Measurements from ENCODE around the gene FMO1. TPM values are rescaled to one million over a fixed set of nuclear protein-coding genes. Genes with fewer than 3 reads are reported as not detected.

FMO1 gene
- total and polyA plus RNA-seq, 2 of the 8 experiments (the other 6 are each of a cell fraction or from before 2014, with no cell fraction given): 0.11 TPM; not detected in 1

- H3K4me2 ChIP-seq (ENCODE audit: insufficient read depth in 1 of 2, low read depth in 2 of 2, low read length in 2 of 2): no peak overlapping the region
- no peaks in the 10 kb centered on the region for H3K79me2 ChIP-seq (ENCODE audit: control insufficient read depth in 1 of 2, insufficient read depth in 2 of 2, low read length in 2 of 2)
- H2BK12ac ChIP-seq (ENCODE audit: low read depth, low read length): no peak overlapping the region
- no peak overlapping the region for H3K14ac ChIP-seq (ENCODE audit: insufficient read length)
- H4K20me1 ChIP-seq (replicated peaks in 1 of 2; ENCODE audit: control insufficient read depth in 1 of 2, insufficient read depth in 2 of 2, low read length in 2 of 2): no peaks in the 10 kb centered on the region
- H3K36me3 ChIP-seq (ENCODE audit: control insufficient read depth in 2 of 4, insufficient read depth in 4 of 4, low read length in 3 of 4): no peaks in the 10 kb centered on the region
- H4K91ac ChIP-seq (replicated peaks; ENCODE audit: insufficient read length, low read length): no peak overlapping the region
- H2BK120ac ChIP-seq (replicated peaks; ENCODE audit: low read depth, low read length): no peak overlapping the region
- no peak overlapping the region for H2AK5ac ChIP-seq (ENCODE audit: low read depth, low read length)
- H3K56ac ChIP-seq (replicated peaks; ENCODE audit: insufficient read length, low read depth, low read length): no peak overlapping the region
- H2BK15ac ChIP-seq (ENCODE audit: low read length): no peak overlapping the region
- no peaks in the 10 kb centered on the region for H3K9me3 ChIP-seq (ENCODE audit: insufficient read depth in 2 of 2, low read depth in 1 of 2, low read length in 1 of 2)
- H3K4me3 ChIP-seq (ENCODE audit: extremely low read depth in 1 of 4, insufficient read depth in 2 of 4, low read depth in 3 of 4, low read length in 4 of 4): no peak overlapping the region
- DNase-seq (ENCODE audit: low read depth in 1 of 2, low spot score in 2 of 2) (no peak), FAIRE-seq (no peak)
- no peak overlapping the region for H3K4ac ChIP-seq (replicated peaks; ENCODE audit: insufficient read length, low read depth, low read length)
- no peak overlapping the region for H3K18ac ChIP-seq (ENCODE audit: extremely low read depth, low read length)
- no peak overlapping the region for H3K9ac ChIP-seq (replicated peaks in 1 of 4; ENCODE audit: extremely low read depth in 1 of 4, low read depth in 3 of 4, low read length in 3 of 4)
- H3K4me1 ChIP-seq (replicated peaks in 1 of 4; ENCODE audit: control insufficient read depth in 3 of 4, insufficient read depth in 4 of 4, low read length in 3 of 4): peaks cover 12 to 27% (median 22%) of the 10 kb centered on the region in 4 experiments
- no peaks in the 10 kb centered on the region; the same call in 1 of the 2 replicates for H3K23me2 ChIP-seq (ENCODE audit: low read depth, low read length)
- no peak overlapping the region for H2AFZ ChIP-seq (ENCODE audit: low read length)
- H3K79me1 ChIP-seq (ENCODE audit: low read depth, low read length): no peaks in the 10 kb centered on the region
- peaks cover 0 to 2% (median 0%) of the 10 kb centered on the region in 4 experiments; a peak in 2 of 7 replicates for H3K27me3 ChIP-seq (replicated peaks in 1 of 4; ENCODE audit: control insufficient read depth in 3 of 4, extremely low read depth in 1 of 4, insufficient read depth in 3 of 4, low read length in 3 of 4)
- no peak overlapping the region for H2BK20ac ChIP-seq (ENCODE audit: low read length)
- CTCF ChIA-PET (ENCODE audit: partially characterized antibody): interaction anchor here (0.8 to 11.5 kb wide), 9 partner anchors 8 to 765 kb away, joined by 3 to 78 read pairs (median 4); partner anchors contain the start of gene FMO4
- no peak overlapping the region for H3K27ac ChIP-seq (ENCODE audit: low read depth, low read length)
- no peak overlapping the region for H4K5ac ChIP-seq (ENCODE audit: insufficient read length, low read depth, low read length)
- 95% methylated on average over 4 of the region's 4 CpGs; no CpG with 5 or more reads in 1 of the 2 experiments for WGBS, 2 experiments (ENCODE audit: extremely low coverage in 1 of 2, insufficient coverage in 1 of 2, insufficient read length in 1 of 2, insufficient replicate concordance in 2 of 2, low coverage in 1 of 2, low lambda C conversion rate in 2 of 2, missing lambda C conversion rate in 1 of 2)
- H4K8ac ChIP-seq (ENCODE audit: extremely low read depth, insufficient read depth, low read length): no peak overlapping the region
- no peak overlapping the region for H2BK5ac ChIP-seq (ENCODE audit: low read depth, low read length)
- no peak overlapping the region for H3K23ac ChIP-seq (ENCODE audit: insufficient read length)
- POLR2A ChIA-PET (ENCODE audit: partially characterized antibody): interaction anchor here (0.7 kb wide), 2 partner anchors 43 to 580 kb away, joined by 3 to 6 read pairs; no protein-coding TSS in a partner anchor
- no peak for TF ChIP-seq KDM1A (IDR thresholded peaks at IDR 0.05; ENCODE audit: borderline replicate concordance, low read length)
- TF ChIP-seq ATF3 (IDR thresholded peaks at IDR 0.05; ENCODE audit: insufficient read depth, low read depth, low read length): no peak
- TF ChIP-seq CHD1 (IDR thresholded peaks at IDR 0.05; ENCODE audit: low read depth, low read length): no peak
- TF ChIP-seq POLR2AphosphoS5 (IDR thresholded peaks at IDR 0.05; ENCODE audit: low read depth, low read length): no peak
- TF ChIP-seq TEAD4 (IDR thresholded peaks at IDR 0.05; ENCODE audit: low read depth, low read length): no peak
- TF ChIP-seq SAP30 (IDR thresholded peaks at IDR 0.05; ENCODE audit: insufficient read depth, insufficient replicate concordance, low read length): no peak
- no peak for TF ChIP-seq TBP (IDR thresholded peaks at IDR 0.05; ENCODE audit: low read depth, low read length)
- TF ChIP-seq NRF1 (IDR thresholded peaks at IDR 0.05; ENCODE audit: low read depth, low read length): no peak
- TF ChIP-seq JUN (IDR thresholded peaks at IDR 0.05; ENCODE audit: low read depth, low read length): no peak
- TF ChIP-seq SUZ12 (IDR thresholded peaks at IDR 0.05; ENCODE audit: low read length): no peak
- TF ChIP-seq CTCF (IDR thresholded peaks at IDR 0.05; ENCODE audit: control extremely low read depth in 1 of 3, insufficient read depth in 1 of 3, low read depth in 1 of 3, low read length in 3 of 3): no peak
Observed at GRCh38 chr1:171254859-171255258, 6.6 kb downstream of the FMO1 start.

Data from H1 (cell line).